Mesodermal cell (in vitro differentiated cells): ENCODE data around the gene MT1A.
"Not testable (repeated sequence)": the region's sequence is repeated elsewhere in the genome, so short reads cannot be mapped to it uniquely, and the experiment has no call there.

Experiments
- H3K27ac ChIP-seq: 2 replicates; pipeline ENCODE4 v1.7.0; 2013; ENCODE audit warnings: mild to moderate bottlenecking, low read depth, low read length, moderate library complexity; ENCODE audit not compliant: severe bottlenecking
- H3K36me3 ChIP-seq: 2 replicates; pipeline ENCODE4 v1.7.1; 2013; ENCODE audit warnings: mild to moderate bottlenecking, low read length, moderate library complexity; ENCODE audit not compliant: control insufficient read depth, insufficient read depth
- H3K4me1 ChIP-seq: one replicate; pipeline ENCODE4 v1.7.1; 2013; ENCODE audit warnings: mild to moderate bottlenecking, low read length; ENCODE audit not compliant: insufficient read depth, control insufficient read depth, poor library complexity, severe bottlenecking
- H3K4me3 ChIP-seq: 2 replicates; pipeline ENCODE4 v1.7.0; 2013; ENCODE audit warnings: low read length, control low read depth, mild to moderate bottlenecking; ENCODE audit not compliant: insufficient read depth, poor library complexity, severe bottlenecking; ENCODE audit errors: extremely low read depth
- H3K9me3 ChIP-seq: 2 replicates; pipeline ENCODE4 v1.7.1; 2013; ENCODE audit warnings: mild to moderate bottlenecking, low read length, moderate library complexity; ENCODE audit not compliant: control insufficient read depth
- WGBS, 2 experiments: methylation state at CpG; one replicate each; pipeline ENCODE4 v1.1.5; 2013; ENCODE audit warnings: missing lambda C conversion rate in 2 of 2; ENCODE audit not compliant: insufficient coverage in 2 of 2; 5-methylcytosine and 5-hydroxymethylcytosine counted together

MT1A gene

DNA sequence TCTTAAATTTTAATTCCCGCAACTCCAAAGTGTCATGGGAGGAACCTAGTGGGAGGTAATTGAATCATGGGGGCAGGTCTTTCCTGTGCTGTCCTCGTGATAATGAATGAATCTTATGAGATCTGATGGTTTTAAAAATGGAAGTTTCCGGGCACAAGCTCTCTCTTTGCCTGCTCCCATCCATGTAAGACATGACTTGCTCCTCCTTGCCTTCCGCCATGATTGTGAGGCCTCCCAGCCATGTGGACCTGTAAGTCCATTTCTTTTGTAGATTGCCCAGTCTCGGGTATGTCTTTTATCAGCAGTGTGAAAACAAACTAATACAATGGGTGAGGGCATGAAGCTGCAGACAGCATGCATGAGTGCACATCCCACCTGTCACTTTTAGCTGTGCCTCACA is 15.3 kb upstream of the MT1A start:
- H3K36me3 ChIP-seq, H3K4me3 ChIP-seq, H3K27ac ChIP-seq, H3K9me3 ChIP-seq, H3K4me1 ChIP-seq: not testable (repeated sequence)
- WGBS, 2 experiments = 88 to 92% methylated on average over 4 to 5 of the region's 5 CpGs

DNA sequence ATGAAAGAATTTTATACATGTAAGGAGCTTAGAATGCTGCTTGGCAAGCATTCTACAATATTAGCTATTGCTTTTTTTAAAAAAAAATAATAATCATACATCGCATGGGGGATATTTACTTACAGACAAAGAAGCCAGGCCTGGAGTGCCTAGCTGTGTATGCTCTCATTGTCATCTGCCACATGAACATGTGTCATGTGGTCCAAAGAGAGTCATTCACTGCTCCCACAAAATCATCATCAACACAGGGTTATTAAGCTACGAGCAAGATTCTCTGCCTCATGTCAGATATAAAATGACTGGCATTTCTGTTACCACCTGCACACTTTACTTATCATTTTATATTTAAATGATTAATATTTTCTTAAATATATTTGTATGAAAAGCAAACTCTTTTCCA is 14.8 kb upstream of the MT1A start:
- H3K36me3 ChIP-seq = no peaks in the 10 kb centered on the region
- no peaks in the 10 kb centered on the region for H3K9me3 ChIP-seq
- WGBS, 2 experiments = 50 to 83% methylated on average over 1 of the region's 2 CpGs
- H3K4me1 ChIP-seq = no peaks in the 10 kb centered on the region
- H3K27ac ChIP-seq = no peak overlapping the region
- no peak overlapping the region for H3K4me3 ChIP-seq

DNA sequence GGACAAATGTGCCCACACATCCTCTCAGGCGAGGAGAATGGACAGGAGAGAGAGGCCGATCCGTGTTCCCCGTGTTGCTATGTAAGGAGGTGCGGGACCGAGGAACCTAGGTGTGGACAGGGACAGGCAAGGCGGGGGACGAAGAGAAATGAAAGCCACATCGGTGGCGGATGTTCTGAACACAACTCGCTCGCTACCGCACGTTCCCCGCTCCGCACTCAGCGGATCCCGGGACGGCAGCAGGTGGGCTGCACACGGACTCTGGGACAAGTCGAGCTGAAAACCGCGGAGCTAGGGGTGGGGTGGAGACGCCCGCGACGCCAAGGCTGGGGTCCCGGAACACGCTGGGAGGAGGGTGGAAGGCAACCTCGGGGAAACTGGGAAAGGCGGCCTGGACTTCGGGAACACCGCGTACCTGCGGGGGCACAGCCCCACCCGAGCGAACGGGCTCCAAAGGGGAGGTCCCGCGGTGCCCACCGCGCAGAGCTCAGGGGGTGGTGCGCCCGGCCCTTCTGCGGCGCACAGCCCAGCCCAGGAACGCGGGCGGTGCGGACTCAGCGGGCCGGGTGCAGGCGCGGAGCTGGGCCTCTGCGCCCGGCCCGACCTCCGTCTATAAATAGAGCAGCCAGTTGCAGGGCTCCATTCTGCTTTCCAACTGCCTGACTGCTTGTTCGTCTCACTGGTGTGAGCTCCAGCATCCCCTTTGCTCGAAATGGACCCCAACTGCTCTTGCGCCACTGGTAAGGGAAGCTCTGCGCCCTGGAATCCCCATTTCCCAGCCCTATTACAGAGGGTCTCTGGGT is 13.1 kb upstream of the MT1A start, which contains the start of gene MT1E:
TSS of gene MT1E (plus strand) at position 642 of the 803 bp plus-strand sequence. CDS start at position 713, 71 bp downstream.
- Histone ChIP-seq H3K36me3 (no peaks in the 10 kb centered on the region), H3K4me3 (peak within 1 kb of the TSS; percentile 37), H3K4me1 (no peaks in the 10 kb centered on the region), H3K9me3 (no peaks in the 10 kb centered on the region), H3K27ac (no peak within 1 kb of the TSS)
- WGBS, 2 experiments = 6 to 7% methylated on average over 37 to 55 of the region's 62 CpGs

DNA sequence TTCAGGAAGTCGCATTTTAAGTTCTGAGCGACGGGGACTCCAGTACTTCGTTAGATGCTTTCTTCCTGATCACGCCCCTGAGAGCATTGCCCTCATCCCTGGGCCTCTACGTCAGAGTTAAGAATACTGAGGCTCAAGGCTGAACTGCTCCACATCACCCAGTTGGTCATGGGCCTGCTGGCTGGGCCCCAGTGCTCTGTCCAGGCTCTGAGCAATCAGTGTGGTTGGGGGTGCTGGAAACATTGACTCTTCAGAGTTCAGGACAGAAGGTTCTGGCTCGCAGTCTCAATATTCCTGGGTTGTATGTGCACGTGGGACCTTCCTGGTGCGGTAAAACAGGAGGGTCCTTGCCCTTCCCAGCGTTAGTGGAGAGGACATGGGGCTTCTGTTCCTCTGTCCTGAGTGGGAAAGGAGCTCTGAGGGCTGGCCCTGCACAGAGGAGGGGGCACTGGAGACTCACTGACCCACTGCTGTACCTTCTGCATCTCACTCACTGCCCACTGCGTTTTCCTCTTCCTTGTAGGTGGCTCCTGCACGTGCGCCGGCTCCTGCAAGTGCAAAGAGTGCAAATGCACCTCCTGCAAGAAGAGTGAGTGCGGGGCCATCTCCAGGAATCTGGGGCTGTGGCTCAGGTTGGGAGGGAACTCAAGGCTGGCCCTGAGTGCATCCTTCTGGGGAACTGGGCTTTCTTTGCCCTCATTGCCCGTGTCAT is 12.4 kb upstream of the MT1A start:
- Histone ChIP-seq H3K36me3 (no peaks in the 10 kb centered on the region), H3K9me3 (no peaks in the 10 kb centered on the region), H3K4me3 (no peak overlapping the region), H3K27ac (no peak overlapping the region), H3K4me1 (no peaks in the 10 kb centered on the region)
- WGBS, 2 experiments = 28 to 41% methylated on average over 12 to 13 of the region's 16 CpGs

DNA sequence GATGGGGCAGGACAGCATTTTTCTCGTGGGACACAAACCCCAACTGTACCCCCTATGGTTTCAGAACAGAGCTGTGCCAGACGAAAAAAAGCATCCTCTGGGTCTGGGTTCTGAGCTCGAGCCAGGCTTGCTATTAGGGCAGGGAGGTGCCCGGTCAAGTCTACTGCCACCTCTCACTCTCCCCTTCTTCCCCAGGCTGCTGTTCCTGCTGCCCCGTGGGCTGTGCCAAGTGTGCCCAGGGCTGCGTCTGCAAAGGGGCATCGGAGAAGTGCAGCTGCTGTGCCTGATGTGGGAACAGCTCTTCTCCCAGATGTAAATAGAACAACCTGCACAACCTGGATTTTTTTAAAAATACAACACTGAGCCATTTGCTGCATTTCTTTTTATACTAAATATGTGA is 11.8 kb upstream of the MT1A start:
- Histone ChIP-seq H3K4me3 (no peak overlapping the region), H3K36me3 (no peaks in the 10 kb centered on the region)

DNA sequence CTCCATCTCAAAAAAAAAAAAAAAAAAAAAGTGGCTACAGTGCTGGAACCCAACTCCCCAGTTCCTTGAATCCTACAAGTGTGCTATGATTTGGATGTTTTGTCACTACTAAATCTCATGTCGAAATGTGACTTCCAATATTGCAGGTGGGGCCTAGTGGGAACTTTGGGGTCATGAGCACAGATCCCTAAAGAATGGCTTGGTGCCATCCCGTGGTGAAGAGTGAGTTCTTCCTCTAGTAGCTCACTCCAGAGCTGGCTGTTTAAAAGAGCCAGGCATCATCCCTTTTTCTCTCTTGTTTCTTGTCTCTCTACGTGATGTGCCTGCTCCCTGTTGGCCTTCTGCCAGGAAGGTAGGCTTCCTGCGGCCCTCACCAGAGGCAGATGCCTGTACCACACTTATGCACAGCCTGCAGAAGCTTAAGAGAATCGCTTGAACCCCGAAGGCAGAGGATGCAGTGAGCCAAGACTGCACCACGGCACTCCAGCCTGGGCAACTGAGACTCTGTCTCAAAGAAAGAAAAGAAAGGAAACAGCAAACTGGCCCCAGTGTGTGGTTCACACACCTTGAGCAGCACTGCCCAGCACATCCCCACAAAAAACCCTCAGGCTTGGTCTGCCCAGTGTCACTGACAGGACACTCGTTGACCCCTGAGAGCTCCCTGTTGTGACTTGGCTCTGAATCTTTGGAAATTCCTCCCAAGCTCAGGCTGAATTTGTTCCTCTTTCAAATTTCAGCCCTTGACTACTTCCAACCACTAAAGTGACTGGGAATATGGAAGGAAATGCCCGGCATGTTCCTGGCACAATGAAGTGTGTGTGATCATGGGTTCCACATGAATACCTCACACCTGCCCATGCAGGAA is 9.7 kb upstream of the MT1A start:
- Histone ChIP-seq H3K36me3 (no peaks in the 10 kb centered on the region), H3K4me1 (peaks cover 4% of the 10 kb centered on the region), H3K27ac (no peak overlapping the region), H3K4me3 (no peak overlapping the region), H3K9me3 (no peaks in the 10 kb centered on the region)
- 71 to 84% methylated on average over 7 of the region's 9 CpGs for WGBS, 2 experiments

More for the DNA sequence above, 11.8 kb upstream of the MT1A start:
- peak overlapping the region; percentile 6 for H3K27ac ChIP-seq
- no peaks in the 10 kb centered on the region for H3K4me1 ChIP-seq
- no peaks in the 10 kb centered on the region for H3K9me3 ChIP-seq
- 58 to 80% methylated on average over 2 to 4 of the region's 7 CpGs for WGBS, 2 experiments

DNA sequence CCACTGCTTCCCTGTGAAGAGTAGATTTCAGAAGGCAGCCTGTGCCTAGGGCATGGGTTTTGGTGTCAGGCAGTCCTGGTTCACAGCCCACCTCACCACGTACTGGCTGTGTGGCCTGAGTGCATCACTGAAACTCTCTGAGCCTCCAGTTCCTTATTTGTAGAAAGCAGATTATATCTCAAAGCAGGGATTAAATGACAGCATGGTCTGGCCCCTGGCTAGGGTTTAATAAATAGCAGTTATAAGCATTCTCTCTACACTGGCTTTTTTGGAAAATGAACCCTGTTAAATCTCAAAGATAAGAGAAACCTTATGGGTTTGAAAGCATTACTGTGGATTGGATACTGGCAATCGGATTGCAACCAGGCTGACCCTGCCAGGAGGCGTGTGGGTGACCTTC is 8.9 kb upstream of the MT1A start:
- WGBS, 2 experiments = 75 to 85% methylated on average over 2 to 3 of the region's 3 CpGs
- no peaks in the 10 kb centered on the region for H3K9me3 ChIP-seq

DNA sequence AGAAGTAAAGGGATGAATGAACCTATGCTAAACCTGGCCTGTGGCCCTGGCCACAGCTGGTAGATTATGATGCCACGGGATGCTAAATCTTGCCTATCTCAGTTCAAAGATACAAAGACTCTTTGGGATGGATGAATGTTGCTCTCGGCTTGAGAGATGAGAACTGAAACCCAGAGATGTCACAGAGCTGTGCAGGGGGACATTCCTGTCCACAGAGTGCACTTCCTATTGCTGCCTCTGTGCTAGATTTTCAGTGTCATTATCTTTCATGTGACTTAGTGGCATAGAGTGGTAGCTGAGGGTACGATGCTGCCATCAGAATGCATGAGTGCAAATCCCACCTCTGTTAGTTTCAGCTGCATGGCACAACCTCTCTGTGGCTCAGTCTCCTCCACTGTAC is 8.3 kb upstream of the MT1A start:
- H3K27ac ChIP-seq = no peak overlapping the region
- WGBS, 2 experiments = 72 to 81% methylated on average over 2 to 3 of the region's 3 CpGs
- no peaks in the 10 kb centered on the region for H3K9me3 ChIP-seq
- H3K4me3 ChIP-seq = no peak overlapping the region
- peaks cover 9% of the 10 kb centered on the region for H3K4me1 ChIP-seq
- H3K36me3 ChIP-seq = no peaks in the 10 kb centered on the region

More for the DNA sequence above, 8.9 kb upstream of the MT1A start:
- H3K36me3 ChIP-seq = no peaks in the 10 kb centered on the region
- H3K27ac ChIP-seq = no peak overlapping the region
- H3K4me1 ChIP-seq = peaks cover 4% of the 10 kb centered on the region
- no peak overlapping the region for H3K4me3 ChIP-seq

DNA sequence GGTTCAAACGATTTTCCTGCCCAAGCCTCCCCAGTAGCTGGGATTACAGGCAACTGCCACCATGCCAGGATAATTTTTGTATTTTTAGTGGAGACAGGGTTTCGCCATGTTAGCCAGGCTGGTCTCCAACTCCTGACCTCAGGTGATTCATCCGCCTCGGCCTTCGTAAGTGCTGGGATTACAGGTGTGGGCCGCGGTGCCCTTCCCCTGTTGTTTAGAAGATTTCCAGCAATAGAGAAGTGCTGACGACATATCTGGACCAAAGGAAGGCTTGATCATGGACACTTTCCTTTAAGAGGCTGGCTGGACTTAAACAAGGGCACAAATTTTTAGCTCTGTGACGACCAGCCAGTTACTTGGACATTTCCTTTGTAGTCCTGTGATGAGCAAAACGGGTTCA is 7.3 kb upstream of the MT1A start:
- Histone ChIP-seq H3K4me1 (peaks cover 11% of the 10 kb centered on the region), H3K4me3 (no peak overlapping the region), H3K27ac (no peak overlapping the region), H3K9me3 (no peaks in the 10 kb centered on the region), H3K36me3 (no peaks in the 10 kb centered on the region)
- 73 to 78% methylated on average over 9 to 10 of the region's 10 CpGs for WGBS, 2 experiments

DNA sequence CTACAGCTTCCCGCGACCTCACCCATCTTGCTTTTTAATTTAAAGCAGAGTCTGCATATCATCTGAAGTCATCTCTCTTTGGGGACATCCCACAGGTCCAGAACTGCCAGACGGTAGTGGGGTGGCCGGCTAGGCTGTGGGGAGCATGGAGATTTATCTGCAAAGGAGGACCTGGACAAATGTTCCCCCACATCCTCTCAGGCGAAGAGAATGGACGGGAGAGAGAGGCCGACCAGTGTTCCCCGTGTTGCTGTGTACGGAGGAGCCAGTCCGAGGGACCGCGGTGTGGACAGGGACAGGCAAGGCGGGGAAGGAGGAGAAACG is 6.7 kb upstream of the MT1A start:
- H3K4me1 ChIP-seq = peaks cover 11% of the 10 kb centered on the region
- H3K4me3 ChIP-seq = peak overlapping the region; percentile 24
- no peaks in the 10 kb centered on the region for H3K9me3 ChIP-seq
- WGBS, 2 experiments = 10 to 16% methylated on average over 9 to 12 of the region's 14 CpGs
- no peak overlapping the region for H3K27ac ChIP-seq
- H3K36me3 ChIP-seq = no peaks in the 10 kb centered on the region
